ENCODE results near the gene CNTN4.

- no peak for TF ChIP-seq ZNF274 (IDR thresholded peaks at IDR 0.05; ENCODE audit: low read depth, low read length)
- no peak for TF ChIP-seq SUZ12 (IDR thresholded peaks at IDR 0.05; ENCODE audit: extremely low read depth, insufficient read depth, insufficient read length)
- TF ChIP-seq YY1 (IDR thresholded peaks at IDR 0.05; ENCODE audit: insufficient read depth, insufficient read length) = no peak
These were observed 500.8 kb downstream of the CNTN4 start for GRCh38 chr3:2599471-2599870.
